GM18951 (cell line): ENCODE measurements around the gene TKFC.

Source experiments
- POLR2A ChIP-seq: IDR thresholded peaks from 4 replicates; pipeline ENCODE4 v1.6.1; 2011; ENCODE audit warnings: mild to moderate bottlenecking; ENCODE audit not compliant: insufficient read length, insufficient read depth; ENCODE audit errors: extremely low read depth
- in situ Hi-C: fragments of 300-500 bp; cut with MboI; formaldehyde crosslinking; loops from one replicate; pipeline ENCODE4 v1.12.0; 2022; ENCODE audit warnings: low sequenced_read_pairs, mixed read lengths, inconsistent platforms; ENCODE audit not compliant: unreplicated experiment

Gene TKFC

GRCh38 chr11:61305417-61305816 is 27.6 kb upstream of the TKFC start:
- no peak for TF ChIP-seq POLR2A
- in situ Hi-C loops: no loop called here

- TF ChIP-seq POLR2A: no peak
- in situ Hi-C loops: no loop called here
These were observed 26.8 kb upstream of the TKFC start for GRCh38 chr11:61306221-61306620.

GRCh38 chr11:61307354-61307753 is 25.7 kb upstream of the TKFC start:
- in situ Hi-C loops: no loop called here
- TF ChIP-seq POLR2A: no peak

GRCh38 chr11:61309141-61309540 is 23.9 kb upstream of the TKFC start:
- in situ Hi-C loops: no loop called here
- TF ChIP-seq POLR2A: no peak

GRCh38 chr11:61309739-61310138 is 23.3 kb upstream of the TKFC start:
- in situ Hi-C loops: no loop called here
- no peak for TF ChIP-seq POLR2A

GRCh38 chr11:61310749-61311148 is 22.3 kb upstream of the TKFC start:
- in situ Hi-C loops: no loop called here
- TF ChIP-seq POLR2A: no peak

- in situ Hi-C loops: no loop called here
- TF ChIP-seq POLR2A: no peak
These were observed 17.8 kb upstream of the TKFC start for GRCh38 chr11:61315260-61315659.

- in situ Hi-C loops: no loop called here
- TF ChIP-seq POLR2A: no peak
These were observed 7.2 kb upstream of the TKFC start for GRCh38 chr11:61325649-61326414.

- in situ Hi-C loops: no loop called here
- TF ChIP-seq POLR2A: no peak
These were observed 5.4 kb upstream of the TKFC start for GRCh38 chr11:61327669-61328071.

- in situ Hi-C loops: no loop called here
These were observed 4.7 kb upstream of the TKFC start for GRCh38 chr11:61328351-61328750.

GRCh38 chr11:61329871-61330270 is 3.2 kb upstream of the TKFC start:
- in situ Hi-C loops: no loop called here
- no peak for TF ChIP-seq POLR2A

More at GRCh38 chr11:61328351-61328750, 4.7 kb upstream of the TKFC start:
- TF ChIP-seq POLR2A: no peak

GRCh38 chr11:61331651-61332050 is 1.4 kb upstream of the TKFC start:
- no peak for TF ChIP-seq POLR2A
- in situ Hi-C loops: no loop called here

GRCh38 chr11:61332281-61332796 is 689 bp upstream of the TKFC start:
- in situ Hi-C loops: no loop called here
- no peak for TF ChIP-seq POLR2A
